22Rv1 (cell line): ENCODE data around the gene ATP10A.

Experiments used
- ZFX ChIP-seq: fragments of 450-650 bp; IDR thresholded peaks from 2 replicates; pipeline ENCODE4 v1.6.1; 2017; ENCODE audit warnings: antibody characterized with exemption, borderline replicate concordance
- TF ChIP-seq, protein P1 (sequence below): fragments of 450-650 bp; IDR thresholded peaks from 2 replicates; pipeline ENCODE4 v1.5.1; 2017; ENCODE audit warnings: mild to moderate bottlenecking

DNA sequence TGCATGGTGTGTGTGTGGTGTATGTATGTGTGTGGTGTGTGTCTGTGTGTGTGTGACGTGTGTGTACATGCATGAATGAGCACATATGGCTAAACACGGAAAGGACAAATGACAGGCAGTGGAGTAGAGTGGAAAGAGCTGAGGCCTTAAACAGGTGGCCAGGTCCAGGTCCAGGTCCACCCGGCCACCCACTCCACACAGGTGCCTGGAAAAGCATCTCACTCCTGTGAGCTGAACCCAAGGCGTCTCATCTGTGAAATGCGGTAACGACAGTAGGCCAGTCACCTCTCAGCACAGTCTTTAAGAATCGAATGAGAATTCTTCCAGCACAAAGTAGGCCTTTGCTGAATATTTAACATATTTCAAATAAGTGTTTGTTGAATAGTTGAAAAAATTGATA, 58.7 kb downstream of the ATP10A start:
- TF ChIP-seq, protein P1, sequence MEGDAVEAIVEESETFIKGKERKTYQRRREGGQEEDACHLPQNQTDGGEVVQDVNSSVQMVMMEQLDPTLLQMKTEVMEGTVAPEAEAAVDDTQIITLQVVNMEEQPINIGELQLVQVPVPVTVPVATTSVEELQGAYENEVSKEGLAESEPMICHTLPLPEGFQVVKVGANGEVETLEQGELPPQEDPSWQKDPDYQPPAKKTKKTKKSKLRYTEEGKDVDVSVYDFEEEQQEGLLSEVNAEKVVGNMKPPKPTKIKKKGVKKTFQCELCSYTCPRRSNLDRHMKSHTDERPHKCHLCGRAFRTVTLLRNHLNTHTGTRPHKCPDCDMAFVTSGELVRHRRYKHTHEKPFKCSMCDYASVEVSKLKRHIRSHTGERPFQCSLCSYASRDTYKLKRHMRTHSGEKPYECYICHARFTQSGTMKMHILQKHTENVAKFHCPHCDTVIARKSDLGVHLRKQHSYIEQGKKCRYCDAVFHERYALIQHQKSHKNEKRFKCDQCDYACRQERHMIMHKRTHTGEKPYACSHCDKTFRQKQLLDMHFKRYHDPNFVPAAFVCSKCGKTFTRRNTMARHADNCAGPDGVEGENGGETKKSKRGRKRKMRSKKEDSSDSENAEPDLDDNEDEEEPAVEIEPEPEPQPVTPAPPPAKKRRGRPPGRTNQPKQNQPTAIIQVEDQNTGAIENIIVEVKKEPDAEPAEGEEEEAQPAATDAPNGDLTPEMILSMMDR = no peak
- TF ChIP-seq ZFX = no peak
